DMS 273 (cell line): ENCODE measurements around the gene BICC1.
A peak's percentile ranks its signal among the peaks of the same experiment; 100 is the strongest.

Experiments used
- DNase-seq: peaks from one replicate; lab custom pipeline; 2025; ENCODE audit not compliant: unreplicated experiment; lab: John Stamatoyannopoulos, UW

BICC1 gene

DNA sequence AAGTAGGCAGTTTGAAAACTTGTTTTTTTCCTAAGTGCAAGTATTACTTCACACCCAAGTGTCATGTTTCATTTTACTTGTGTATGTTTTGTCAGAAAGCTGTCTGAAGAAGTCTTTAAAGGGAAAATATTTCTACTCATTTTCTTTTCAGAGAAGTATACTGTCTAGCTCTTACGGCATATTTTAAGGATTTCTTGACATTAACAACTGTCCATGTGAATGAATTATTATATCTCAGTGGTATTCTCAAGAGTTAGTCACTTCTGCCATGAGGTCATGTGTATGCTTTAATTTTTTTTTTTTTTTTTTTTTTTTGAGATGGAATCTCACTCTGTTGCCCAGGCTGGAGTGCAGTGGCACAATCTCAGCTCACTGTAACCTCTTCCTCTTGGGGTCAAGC, 229.5 kb downstream of the BICC1 start:
- no peak for DNase-seq

DNA sequence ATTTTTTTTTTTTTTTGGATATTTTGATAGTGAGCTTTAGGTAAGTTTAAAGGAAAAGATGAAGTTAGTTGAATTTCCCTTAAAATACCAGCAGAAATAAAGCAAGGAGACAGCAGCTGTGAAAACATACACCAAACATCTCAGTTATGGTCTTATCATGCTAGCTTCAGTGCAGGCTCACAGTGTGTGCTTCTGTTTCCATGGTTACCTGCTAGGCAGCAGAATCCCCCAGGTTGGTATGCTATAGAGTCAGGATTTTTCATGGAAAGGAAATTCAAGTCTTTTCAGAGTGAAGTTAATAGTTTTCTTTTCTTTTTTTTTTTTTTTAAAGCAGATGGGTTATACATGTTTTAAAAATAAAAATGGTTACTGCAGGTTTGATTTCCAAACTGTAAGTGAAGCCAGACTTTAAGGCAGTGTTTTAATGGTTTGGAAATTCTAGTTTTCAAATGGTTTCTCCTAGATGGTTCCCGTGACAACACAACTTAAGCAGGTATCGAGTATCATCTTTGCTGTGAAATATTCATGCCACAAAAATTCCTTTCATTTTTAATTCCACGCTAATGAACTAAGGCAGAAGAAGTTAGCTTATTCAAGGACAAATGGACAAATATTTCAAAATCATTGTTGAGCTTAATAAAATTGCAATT, 230.9 kb downstream of the BICC1 start:
- peak; percentile 10 for DNase-seq

DNA sequence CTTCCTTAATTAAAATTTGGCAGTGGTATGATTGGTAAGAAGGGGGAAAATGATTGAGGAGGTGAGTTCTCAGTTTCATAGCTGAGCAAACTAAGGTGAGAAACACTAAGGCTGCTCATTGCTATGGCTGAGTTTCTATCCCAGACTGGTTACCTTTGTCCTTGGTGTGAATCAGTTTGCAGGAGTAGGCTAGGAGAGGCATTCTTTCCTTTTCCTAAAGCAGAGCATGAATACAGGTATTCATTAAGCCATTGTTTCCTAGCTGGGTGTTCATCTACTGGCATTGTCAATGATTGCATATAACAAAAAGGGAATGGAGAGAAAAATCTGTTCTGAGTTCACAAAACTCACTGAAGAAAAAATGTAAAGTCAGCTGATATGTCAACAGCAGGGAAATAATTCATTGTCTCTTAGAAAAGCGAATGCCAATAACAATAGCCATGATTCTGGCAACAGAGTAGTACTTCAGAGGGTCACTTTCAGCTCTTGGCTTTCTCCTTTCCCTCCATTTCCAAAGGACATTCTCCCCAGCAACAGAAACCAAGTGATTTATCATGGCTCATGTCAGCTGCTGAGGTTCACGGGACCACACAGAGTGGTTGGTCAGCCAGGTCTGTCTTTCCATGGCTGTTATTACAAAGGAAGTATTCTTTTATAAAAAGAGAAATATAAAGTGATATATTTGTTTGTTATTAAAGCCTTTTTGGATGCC, 234.0 kb downstream of the BICC1 start:
- DNase-seq, result no peak

DNA sequence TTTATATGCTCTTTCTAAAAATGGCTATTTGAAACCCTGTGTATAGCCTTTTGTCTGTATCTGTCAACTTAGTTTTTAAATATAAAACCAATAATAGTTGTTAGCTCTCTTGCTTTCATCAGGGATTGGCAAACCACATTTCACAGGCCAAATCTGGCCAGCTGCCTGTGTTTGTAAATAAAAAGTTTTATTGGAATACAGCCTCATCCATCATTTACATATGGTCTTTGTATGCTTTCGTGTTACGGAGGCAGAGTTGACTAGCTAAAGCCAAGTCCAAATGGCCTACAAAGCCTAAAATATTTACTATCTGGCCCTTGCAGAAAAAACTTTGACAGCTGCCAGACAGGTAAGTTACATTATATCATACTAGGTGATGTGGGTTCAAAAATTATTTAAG, 235.0 kb downstream of the BICC1 start:
- no peak for DNase-seq

DNA sequence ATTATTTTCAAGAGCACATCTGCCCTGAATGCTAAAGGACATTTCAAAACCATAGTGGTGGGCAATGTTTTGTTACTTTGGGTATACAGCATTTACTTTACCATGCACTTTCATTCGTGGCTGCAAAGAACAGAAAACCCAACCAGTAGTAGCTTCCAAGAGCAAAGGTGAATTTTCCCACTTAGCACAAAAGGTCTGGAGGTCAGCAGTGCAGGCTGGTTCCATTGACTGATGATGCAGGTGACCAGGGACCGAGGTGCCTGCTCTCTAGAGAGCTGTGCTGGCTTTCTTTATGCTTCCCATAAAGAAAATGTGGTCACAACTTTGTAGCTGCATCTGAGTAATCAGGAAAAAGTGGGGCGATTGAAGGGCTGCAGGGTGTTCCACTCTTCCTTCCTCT, 240.0 kb downstream of the BICC1 start:
- no peak for DNase-seq

DNA sequence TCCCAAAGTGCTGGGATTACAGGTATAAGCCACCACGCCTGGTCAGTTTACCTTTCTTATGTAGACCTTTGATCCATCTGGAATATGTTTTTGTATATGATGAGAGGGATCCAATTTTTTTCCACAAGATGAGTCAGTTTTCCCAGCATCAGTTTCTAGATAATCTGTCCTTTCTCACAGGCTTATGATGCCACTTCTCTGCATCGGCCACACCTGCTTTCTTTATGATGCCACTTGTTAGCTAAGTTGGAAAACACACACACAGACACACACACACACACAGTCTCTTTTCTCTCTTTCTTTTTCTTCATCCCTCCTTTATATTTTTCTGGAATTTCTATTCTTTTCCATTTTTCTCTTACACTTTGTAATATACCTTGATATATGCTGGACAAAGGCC, 240.8 kb downstream of the BICC1 start:
- no peak for DNase-seq

DNA sequence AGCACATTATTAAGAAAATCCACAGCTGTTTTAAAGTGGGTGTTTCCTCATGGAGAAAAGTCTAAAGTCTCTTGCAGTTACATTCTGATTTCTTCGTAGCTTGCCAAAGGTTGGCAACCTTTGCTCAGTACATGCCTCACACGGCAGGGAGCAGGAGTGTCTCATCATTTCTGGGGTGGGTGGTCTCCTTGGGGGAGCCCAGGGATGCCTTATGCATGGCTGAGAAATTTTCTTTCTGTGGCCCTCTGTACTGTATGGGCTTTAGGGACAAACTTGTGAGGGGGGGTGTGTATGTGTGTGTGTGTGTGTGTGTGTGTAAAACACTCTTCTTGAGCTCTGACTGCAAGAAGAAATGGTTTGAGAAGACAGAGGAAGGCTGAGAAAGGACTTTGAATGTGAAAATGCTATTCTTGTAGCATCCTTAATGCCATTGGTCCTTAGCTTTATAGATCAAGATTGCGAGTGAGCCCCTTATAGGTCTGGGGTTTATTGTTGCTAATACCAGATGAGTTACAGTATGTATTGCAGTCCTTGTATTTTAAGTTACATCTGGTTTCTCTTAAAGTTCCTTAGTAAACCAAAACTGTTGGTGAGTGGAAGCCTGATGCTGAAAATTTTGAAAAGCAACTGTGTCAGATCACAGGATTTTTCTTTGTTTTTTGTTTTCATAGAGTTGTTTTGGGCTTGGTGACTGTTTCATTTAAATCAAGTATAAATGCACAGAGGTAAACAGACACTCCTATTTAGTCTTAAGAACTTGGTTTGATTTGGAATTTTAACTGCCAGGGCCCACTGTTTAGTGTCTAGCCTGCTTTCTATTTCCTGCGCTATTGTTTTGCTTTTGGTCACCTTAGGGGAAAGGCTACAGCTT, 242.0 kb downstream of the BICC1 start:
- no peak for DNase-seq

DNA sequence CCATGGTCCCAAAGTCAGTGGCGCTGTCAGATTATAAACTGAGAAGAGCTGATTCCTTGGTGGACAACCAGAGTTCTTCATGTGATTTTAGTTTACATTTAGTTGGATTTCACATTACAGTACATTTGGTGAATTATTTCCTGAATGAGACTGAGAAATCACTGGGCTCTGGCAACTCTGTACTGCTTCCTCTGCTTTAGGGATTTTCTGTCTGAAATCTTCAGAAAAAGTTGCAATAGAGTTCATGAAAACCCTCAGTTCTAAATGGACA, 242.6 kb downstream of the BICC1 start:
- DNase-seq, result no peak

DNA sequence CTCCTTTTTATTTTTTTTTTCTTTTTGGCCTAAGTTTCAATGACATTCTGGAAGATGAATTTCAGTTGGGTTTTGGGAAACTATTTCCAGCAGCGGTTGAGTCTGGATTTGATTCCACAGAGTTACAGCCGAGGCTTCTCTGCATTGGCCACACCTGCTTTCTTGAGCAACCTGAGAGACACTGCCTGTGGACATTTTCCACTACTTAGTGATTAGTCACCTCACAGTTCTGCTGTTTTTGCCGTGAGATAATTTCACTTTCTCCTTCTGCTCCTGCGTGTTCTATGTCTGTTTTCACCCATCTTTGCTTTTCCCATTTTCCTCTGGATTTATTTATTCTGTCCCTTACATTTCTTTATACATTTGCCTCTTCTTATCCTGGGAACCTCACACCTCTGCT, 243.0 kb downstream of the BICC1 start:
- DNase-seq, result no peak

DNA sequence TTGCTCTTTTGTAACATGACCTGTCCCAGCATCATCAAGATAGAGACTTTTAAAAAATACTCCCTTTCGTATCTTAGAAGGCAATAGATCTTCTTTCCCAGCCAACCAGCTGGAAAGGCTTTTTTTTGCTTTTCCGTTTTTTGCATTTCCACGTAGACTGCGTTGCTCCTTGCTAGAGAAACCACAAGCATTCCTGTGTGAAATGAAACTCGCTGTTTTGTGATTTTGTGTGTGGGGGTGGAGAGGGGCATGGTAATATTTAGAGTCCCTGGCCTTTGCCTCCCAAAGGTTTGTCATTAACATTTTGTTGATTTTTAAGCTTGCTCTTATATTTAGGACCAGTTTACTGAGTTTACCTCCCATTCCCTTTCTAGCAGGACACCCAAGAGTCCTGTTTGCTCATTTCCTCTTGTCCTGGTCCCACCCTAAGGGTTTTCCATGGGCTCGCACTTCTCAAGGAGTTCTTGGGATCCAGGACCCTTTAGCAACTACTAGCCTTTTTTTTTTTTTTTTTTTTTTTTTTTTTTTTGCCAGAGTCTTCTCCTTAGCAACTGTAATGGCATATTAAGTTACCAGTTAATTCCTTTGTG, 243.6 kb downstream of the BICC1 start:
- DNase-seq, result no peak

DNA sequence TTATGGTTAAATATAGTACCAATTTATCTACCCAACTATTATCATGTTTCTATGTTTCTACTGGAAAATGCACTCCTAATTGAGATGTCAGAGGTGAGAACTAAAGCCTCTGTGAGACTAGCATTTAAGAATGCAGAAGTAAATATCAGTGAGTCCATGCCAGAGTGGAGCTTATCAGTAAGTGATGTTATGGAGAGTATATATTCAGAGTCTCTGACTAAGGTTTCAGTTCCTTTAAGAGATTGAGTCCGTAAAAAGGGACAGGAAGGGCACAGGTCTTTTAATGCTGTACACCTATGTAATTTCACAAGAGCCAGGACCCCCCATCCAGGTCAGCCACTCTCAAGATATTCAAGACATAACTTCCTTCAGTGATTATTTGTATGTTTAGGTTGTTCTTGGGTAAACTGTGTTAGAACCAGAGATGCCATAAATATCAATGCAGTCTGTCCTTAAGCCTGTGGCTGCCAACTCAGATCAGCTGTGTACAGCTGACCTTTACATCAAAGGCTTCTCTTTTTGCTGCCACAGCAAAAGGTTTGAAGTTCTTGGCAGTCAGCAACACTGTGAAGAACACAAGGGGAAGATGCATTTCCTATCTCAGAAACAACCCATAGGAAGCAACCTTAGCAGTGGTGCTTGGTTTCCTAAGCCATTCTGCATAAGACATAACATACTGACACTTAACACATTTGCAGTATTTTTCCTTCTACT, 244.8 kb downstream of the BICC1 start:
- DNase-seq, result no peak

DNA sequence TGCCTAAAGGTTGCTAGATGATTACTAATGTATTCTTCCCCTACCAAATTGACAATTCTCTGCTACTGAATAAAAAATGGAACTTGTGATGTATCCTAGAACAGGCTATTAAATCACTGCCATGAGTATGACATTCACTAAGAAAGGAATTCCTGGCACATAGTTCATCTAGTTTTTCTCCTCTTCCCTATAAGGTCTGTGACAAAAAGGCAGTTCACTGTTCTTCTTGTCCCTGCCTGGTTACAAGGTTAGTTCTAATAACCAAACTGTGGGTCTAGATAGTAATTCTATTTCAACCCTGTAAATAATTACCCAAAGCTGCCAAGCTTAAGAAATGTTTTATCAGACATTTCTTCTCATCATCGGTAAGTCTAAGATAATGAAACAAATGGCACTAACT, 245.6 kb downstream of the BICC1 start:
- DNase-seq, result no peak

DNA sequence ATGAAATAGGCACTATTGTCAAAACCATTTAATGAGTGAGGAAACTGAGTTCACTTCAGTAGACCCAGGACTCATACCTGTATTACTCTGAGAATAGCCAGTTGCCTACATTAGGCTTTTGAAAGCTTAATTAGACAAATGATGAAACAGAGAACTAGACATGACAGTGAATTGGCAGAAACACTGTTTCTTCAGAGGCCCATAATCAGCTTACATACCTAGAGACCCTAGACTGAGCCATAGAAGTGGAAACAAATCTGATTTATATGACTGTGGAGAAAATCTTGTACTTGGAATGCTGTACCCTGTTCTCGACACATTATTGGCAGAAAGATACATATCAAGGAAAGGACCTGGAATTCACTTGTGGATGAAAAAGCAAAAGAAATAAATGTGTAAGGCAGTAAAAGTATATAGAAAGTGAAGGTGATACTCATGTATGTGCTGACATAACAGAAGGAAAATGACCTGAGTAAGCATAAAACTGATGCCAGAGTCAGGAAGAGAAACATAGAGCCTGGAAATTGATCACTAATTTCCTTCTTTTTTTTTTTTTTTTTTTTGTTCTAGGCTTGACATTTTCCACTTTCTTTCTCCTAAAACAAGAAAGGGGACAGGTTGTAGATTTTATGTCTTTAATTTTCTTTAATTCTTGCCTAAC, 251.5 kb downstream of the BICC1 start:
- no peak for DNase-seq

DNA sequence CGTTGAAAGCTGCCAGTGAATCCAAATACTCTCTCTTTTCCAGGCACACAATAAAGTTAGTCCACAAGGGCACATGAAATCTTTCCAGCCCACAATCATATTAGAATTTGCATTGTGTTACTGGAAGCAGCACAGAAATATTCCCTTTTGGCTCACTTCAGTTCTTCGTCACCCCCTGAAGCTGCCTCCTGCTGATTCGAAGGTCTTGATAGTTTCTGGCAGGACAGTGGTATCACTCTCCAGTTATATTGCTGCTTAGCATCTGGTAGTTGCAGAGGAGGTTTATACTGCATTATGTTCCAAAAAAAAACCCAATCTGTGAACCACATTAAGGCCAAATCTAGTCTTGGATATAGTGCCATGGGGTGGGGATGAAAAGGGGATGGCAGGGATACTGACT, 253.2 kb downstream of the BICC1 start:
- no peak for DNase-seq

DNA sequence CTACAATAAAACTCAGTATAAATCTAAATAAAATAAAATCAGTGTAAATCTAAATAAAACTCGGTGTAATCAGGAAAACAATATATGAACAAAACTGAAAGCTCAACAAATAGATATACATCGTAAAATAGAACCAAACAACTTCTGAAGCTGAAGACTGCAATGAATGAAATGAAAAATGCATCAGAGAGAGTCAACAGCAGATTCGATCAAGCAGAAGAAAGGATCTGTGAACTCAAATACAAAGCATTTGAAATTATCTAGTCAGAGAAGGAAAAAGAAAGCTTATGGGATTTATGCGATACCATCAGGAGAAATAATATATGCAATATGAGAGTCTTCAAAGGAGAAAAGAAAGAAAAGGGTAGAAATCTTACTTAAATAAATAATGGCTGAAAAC, 255.0 kb downstream of the BICC1 start:
- no peak for DNase-seq

DNA sequence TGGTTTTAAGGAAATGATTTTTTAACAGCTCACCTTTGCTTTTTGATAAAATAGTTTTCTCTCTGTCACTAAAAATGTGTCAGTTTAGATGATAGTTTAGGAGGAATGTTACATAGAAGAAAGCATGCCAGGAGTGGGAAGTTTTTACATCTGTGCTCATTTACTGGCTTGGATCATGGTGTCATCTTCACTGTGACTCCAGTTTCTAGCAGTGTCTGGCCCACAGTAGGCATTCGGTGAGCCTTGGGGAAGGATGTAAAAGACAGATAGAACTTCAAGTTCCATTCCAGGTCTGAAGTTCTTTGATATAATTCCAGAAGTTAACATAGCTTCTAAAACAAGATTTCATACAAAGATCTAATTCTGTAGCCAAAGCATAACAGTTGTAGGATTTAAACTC, 259.2 kb downstream of the BICC1 start:
- no peak for DNase-seq

DNA sequence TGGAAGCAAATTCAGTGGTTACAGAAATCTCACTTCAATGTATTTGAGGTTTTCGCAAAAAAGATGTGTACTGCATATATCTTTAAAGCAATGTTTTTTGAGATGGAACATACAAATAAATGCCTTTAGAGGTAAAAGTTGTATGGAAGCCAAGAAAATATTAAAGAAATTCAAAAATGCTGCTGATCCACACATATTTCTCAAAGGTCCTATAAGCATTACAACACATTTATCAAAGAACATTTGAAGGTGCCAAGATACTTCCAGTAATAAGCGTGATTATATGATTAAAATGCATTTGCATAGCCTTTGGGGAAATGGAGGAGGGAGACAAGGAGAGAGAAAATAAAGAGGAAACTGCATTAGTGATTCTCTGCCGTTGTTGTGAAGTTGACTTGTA, 260.1 kb downstream of the BICC1 start:
- no peak for DNase-seq

DNA sequence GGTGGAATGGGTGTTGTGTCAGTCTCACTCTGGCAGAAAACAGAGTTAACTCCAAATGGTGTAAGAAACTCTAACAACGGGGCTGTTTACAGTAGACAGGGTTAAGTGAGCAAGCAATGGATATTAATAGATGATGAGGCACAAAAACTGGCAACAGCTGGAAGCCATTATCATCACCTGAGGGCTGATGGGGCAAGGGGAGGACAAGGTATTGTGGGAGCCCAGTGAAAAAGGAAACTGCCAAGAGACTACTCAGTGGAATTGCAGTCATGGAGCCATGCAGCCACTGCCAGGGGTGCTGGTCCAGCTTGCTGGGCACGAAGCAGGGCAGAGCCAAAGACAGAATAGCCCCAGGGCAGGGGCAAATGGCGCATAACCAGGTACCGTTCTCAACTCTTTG, 260.7 kb downstream of the BICC1 start:
- DNase-seq, result no peak

DNA sequence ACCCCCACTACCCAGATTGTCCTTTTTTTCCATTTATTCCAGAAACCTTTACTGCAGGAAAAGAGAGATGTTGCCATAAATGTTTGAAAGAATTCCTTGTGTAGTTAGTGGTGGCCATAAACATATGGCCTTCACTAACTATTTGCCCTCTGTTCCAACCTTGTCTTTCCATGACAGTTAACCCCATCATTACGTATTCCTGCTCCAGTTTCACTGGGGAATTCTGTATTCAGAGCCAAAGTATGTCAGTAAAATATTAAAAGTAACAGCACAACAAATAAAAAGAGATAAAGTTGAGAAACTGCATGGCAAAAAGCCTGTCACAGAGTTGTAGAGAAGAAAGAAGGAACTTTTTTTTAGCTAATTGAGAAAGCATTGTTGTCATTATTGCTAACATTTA, 261.3 kb downstream of the BICC1 start:
- no peak for DNase-seq

DNA sequence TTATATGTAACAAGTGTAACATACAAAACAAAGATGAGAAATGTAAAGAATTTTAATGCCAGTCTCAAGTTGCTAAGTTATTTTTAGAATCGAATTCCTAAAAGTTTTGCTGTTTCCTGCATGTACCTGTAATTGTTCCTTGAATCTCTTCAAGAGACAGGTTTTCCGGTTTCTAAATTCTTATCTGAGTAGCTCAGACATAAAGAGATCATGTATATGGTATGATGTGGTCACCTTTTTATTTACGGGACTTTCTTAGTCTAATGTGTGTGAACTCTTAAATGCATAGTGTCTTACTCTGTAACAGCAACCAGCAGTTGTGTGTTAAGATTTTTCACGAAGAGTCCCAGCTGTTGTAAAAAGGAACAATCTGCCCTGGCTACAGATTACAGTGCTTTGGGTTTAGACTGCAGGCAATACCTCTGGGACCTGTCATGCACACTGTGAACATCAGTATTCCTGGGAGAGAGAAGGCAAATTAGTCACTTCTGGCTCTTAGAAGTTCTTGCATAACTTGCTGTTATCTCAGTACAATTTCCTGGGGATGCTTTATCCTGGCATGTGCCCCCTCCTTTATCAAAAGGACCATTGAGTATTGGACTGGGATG, 263.4 kb downstream of the BICC1 start:
- no peak for DNase-seq
